ENCODE results near the gene TMEM239. TPM values are rescaled to one million over a fixed set of nuclear protein-coding genes. Genes with fewer than 3 reads are reported as not detected.

TMEM239 gene
- total and polyA plus RNA-seq, 9 donors: not detected

- peaks cover 27% of the 10 kb centered on the region for H3K4me1 ChIP-seq (ENCODE audit: insufficient read depth)
- WGBS, 3 donors: 16 to 42% (median 25%) methylated on average over 43 to 68 of the region's 68 CpGs
- TF ChIP-seq CTCF (IDR thresholded peaks at IDR 0.05) (no peak), POLR2A (IDR thresholded peaks at IDR 0.05) (no peak), EP300 (IDR thresholded peaks at IDR 0.05) (no peak)
- no peaks in the 10 kb centered on the region for H3K9me3 ChIP-seq
- no peak overlapping the region for H3K4me3 ChIP-seq
- intact Hi-C loops (cut with DNase I): no loop called here
- no peaks in the 10 kb centered on the region for H3K27me3 ChIP-seq
- peak in 2 of 5 donors; percentile 52 for DNase-seq
- H3K36me3 ChIP-seq: no peaks in the 10 kb centered on the region
- H3K27ac ChIP-seq: peak overlapping the region; percentile 22 to 56
Observed at GRCh38 chr20:2820896-2821869, 5.0 kb downstream of the TMEM239 start.

GRCh38 chr20:2822073-2822472 lies 5.9 kb downstream of the TMEM239 start:
- Histone ChIP-seq H3K27me3 (no peaks in the 10 kb centered on the region), H3K4me3 (no peak overlapping the region), H3K27ac (no peak overlapping the region), H3K9me3 (no peaks in the 10 kb centered on the region), H3K36me3 (no peaks in the 10 kb centered on the region), H3K4me1 (ENCODE audit: insufficient read depth) (peaks cover 27% of the 10 kb centered on the region)
- intact Hi-C loops (cut with DNase I): no loop called here
- TF ChIP-seq EP300 (IDR thresholded peaks at IDR 0.05): no peak
- TF ChIP-seq POLR2A (IDR thresholded peaks at IDR 0.05): no peak
- no peak for TF ChIP-seq CTCF (IDR thresholded peaks at IDR 0.05)
- DNase-seq: peak in 2 of 5 donors; percentile 37 to 49
- WGBS, 3 donors: 10 to 21% (median 21%) methylated on average over 5 of the region's 5 CpGs

- Histone ChIP-seq H3K4me3 (no peak overlapping the region), H3K36me3 (no peaks in the 10 kb centered on the region), H3K27ac (no peak overlapping the region), H3K27me3 (no peaks in the 10 kb centered on the region), H3K9me3 (no peaks in the 10 kb centered on the region), H3K4me1 (ENCODE audit: insufficient read depth) (peaks cover 6% of the 10 kb centered on the region)
- 91 to 96% (median 95%) methylated on average over 2 of the region's 2 CpGs for WGBS, 3 donors
- TF ChIP-seq CTCF (IDR thresholded peaks at IDR 0.05) (no peak), EP300 (IDR thresholded peaks at IDR 0.05) (no peak), POLR2A (IDR thresholded peaks at IDR 0.05) (no peak)
- no peak for DNase-seq
- intact Hi-C loops (cut with DNase I): no loop called here
Observed at GRCh38 chr20:2825761-2826160, 9.6 kb downstream of the TMEM239 start.

GRCh38 chr20:2826655-2827054 lies 10.5 kb downstream of the TMEM239 start:
- Histone ChIP-seq H3K9me3 (no peaks in the 10 kb centered on the region), H3K27me3 (no peaks in the 10 kb centered on the region), H3K4me3 (no peak overlapping the region), H3K36me3 (no peaks in the 10 kb centered on the region), H3K4me1 (ENCODE audit: insufficient read depth) (peaks cover 2% of the 10 kb centered on the region), H3K27ac (no peak overlapping the region)
- no peak for TF ChIP-seq POLR2A (IDR thresholded peaks at IDR 0.05)
- no peak for TF ChIP-seq EP300 (IDR thresholded peaks at IDR 0.05)
- no peak for TF ChIP-seq CTCF (IDR thresholded peaks at IDR 0.05)
- WGBS, 3 donors: 82 to 87% (median 86%) methylated on average over 4 of the region's 4 CpGs
- DNase-seq: no peak
- intact Hi-C loops (cut with DNase I): no loop called here
